ENCODE data around the gene CDC6. TPM values are rescaled to one million over a fixed set of nuclear protein-coding genes. Genes with fewer than 3 reads are reported as not detected.

CDC6 gene
- total and polyA plus RNA-seq, 2 donors (not counting 3 experiments of a cell fraction or from before 2014, with no cell fraction given) = 15.5 to 55.2 TPM

GRCh38 chr17:40247926-40248495 is 39.7 kb upstream of the CDC6 start:
- no peaks in the 10 kb centered on the region for H3K9me3 ChIP-seq (replicated peaks; ENCODE audit: control insufficient read depth, insufficient read depth, low read length)
- no peak overlapping the region for H3K4me3 ChIP-seq (replicated peaks in 1 of 3; ENCODE audit: insufficient read depth in 1 of 3, low read depth in 1 of 3, low read length in 3 of 3)
- peaks cover 2% of the 10 kb centered on the region for H4K20me1 ChIP-seq (replicated peaks; ENCODE audit: control insufficient read depth, extremely low read depth, insufficient read depth, low read length)
- CTCF ChIA-PET = interaction anchor here (0.6 to 0.7 kb wide), 2 partner anchors 23 to 44 kb away, joined by 3 read pairs; no protein-coding TSS in a partner anchor
- dilution Hi-C loops (cut with MboI; ENCODE audit: extremely low pct_ligation_motif_present, low sequenced_read_pairs) (no loop called here), intact Hi-C loops (cut with micrococcal nuclease) (no loop called here)
- H3K27ac ChIP-seq (ENCODE audit: insufficient read depth, low read depth, low read length) = no peak overlapping the region
- H3K36me3 ChIP-seq (ENCODE audit: control insufficient read depth in 2 of 2, extremely low read depth in 1 of 2, insufficient read depth in 2 of 2, low read length in 2 of 2) = no peaks in the 10 kb centered on the region
- no peak for DNase-seq (ENCODE audit: low read depth, low spot score)
- TF ChIP-seq POLR2A (IDR thresholded peaks at IDR 0.05; ENCODE audit: low read depth, low read length) (no peak), MYC (IDR thresholded peaks at IDR 0.05; ENCODE audit: low read depth, low read length) (no peak), POLR2AphosphoS5 (IDR thresholded peaks at IDR 0.05; ENCODE audit: insufficient read depth, low read depth, low read length) (no peak), EZH2 (IDR thresholded peaks at IDR 0.05; ENCODE audit: borderline replicate concordance, low read depth, low read length, severe bottlenecking) (no peak)
- H3K4me1 ChIP-seq (ENCODE audit: control insufficient read depth, extremely low read depth, insufficient read depth, low read length) = peaks cover 8% of the 10 kb centered on the region
- BruUV-seq (replicated peaks) = no TSS peak
- H3K27me3 ChIP-seq (ENCODE audit: control insufficient read depth in 2 of 2, insufficient read depth in 2 of 2, low read length in 2 of 2) = no peaks in the 10 kb centered on the region
- H3K4me2 ChIP-seq (ENCODE audit: insufficient read depth, low read length) = no peak overlapping the region
- no peak for FAIRE-seq
- H3K9me1 ChIP-seq (replicated peaks; ENCODE audit: control insufficient read depth, extremely low read depth, insufficient read depth, low read length) = no peaks in the 10 kb centered on the region
- H3K79me2 ChIP-seq (ENCODE audit: control insufficient read depth, insufficient read depth, low read length) = peaks cover 53% of the 10 kb centered on the region
- H2AFZ ChIP-seq (ENCODE audit: low read depth, low read length) = no peak overlapping the region
- no peak overlapping the region for H3K9ac ChIP-seq (replicated peaks; ENCODE audit: extremely low read depth, insufficient read depth, low read length)
- POLR2A ChIA-PET = no interaction called here

- ChIA-PET CTCF (no interaction called here), POLR2A (no interaction called here)
- no peak for FAIRE-seq
- no peaks in the 10 kb centered on the region for H3K27me3 ChIP-seq (ENCODE audit: control insufficient read depth in 2 of 2, insufficient read depth in 2 of 2, low read length in 2 of 2)
- BruUV-seq (replicated peaks) = no TSS peak
- no peaks in the 10 kb centered on the region for H3K36me3 ChIP-seq (ENCODE audit: control insufficient read depth in 2 of 2, extremely low read depth in 1 of 2, insufficient read depth in 2 of 2, low read length in 2 of 2)
- no peak overlapping the region for H3K9ac ChIP-seq (replicated peaks; ENCODE audit: extremely low read depth, insufficient read depth, low read length)
- no peak overlapping the region for H2AFZ ChIP-seq (ENCODE audit: low read depth, low read length)
- dilution Hi-C loops (cut with MboI; ENCODE audit: extremely low pct_ligation_motif_present, low sequenced_read_pairs) (no loop called here), intact Hi-C loops (cut with micrococcal nuclease) (no loop called here)
- H3K4me1 ChIP-seq (ENCODE audit: control insufficient read depth, extremely low read depth, insufficient read depth, low read length) = peaks cover 8% of the 10 kb centered on the region
- DNase-seq (ENCODE audit: low read depth, low spot score) = no peak
- H4K20me1 ChIP-seq (replicated peaks; ENCODE audit: control insufficient read depth, extremely low read depth, insufficient read depth, low read length) = peaks cover 2% of the 10 kb centered on the region
- H3K27ac ChIP-seq (ENCODE audit: insufficient read depth, low read depth, low read length) = no peak overlapping the region
- H3K79me2 ChIP-seq (ENCODE audit: control insufficient read depth, insufficient read depth, low read length) = peaks cover 52% of the 10 kb centered on the region
- TF ChIP-seq FOS (IDR thresholded peaks at IDR 0.05; ENCODE audit: borderline replicate concordance, insufficient read depth, low read length) (no peak), EZH2 (IDR thresholded peaks at IDR 0.05; ENCODE audit: borderline replicate concordance, low read depth, low read length, severe bottlenecking) (no peak), GATA2 (IDR thresholded peaks at IDR 0.05; ENCODE audit: insufficient read depth, insufficient read length, low read depth, low read length) (no peak), CTCF (IDR thresholded peaks at IDR 0.05; ENCODE audit: extremely low read depth in 1 of 2, insufficient read depth in 1 of 2, low read depth in 1 of 2, low read length in 2 of 2) (no peak), MYC (IDR thresholded peaks at IDR 0.05; ENCODE audit: low read depth, low read length) (no peak), POLR2AphosphoS5 (IDR thresholded peaks at IDR 0.05; ENCODE audit: insufficient read depth, low read depth, low read length) (no peak), POLR2A (IDR thresholded peaks at IDR 0.05; ENCODE audit: low read depth, low read length) (no peak), JUN (IDR thresholded peaks at IDR 0.05; ENCODE audit: borderline replicate concordance, insufficient read depth, insufficient read length, low read depth) (no peak), MAX (IDR thresholded peaks at IDR 0.05; ENCODE audit: insufficient read depth, insufficient read length) (no peak)
- H3K4me3 ChIP-seq (replicated peaks in 1 of 3; ENCODE audit: insufficient read depth in 1 of 3, low read depth in 1 of 3, low read length in 3 of 3) = no peak overlapping the region
- H3K9me3 ChIP-seq (replicated peaks; ENCODE audit: control insufficient read depth, insufficient read depth, low read length) = no peaks in the 10 kb centered on the region
- no peak overlapping the region for H3K4me2 ChIP-seq (ENCODE audit: insufficient read depth, low read length)
- H3K9me1 ChIP-seq (replicated peaks; ENCODE audit: control insufficient read depth, extremely low read depth, insufficient read depth, low read length) = no peaks in the 10 kb centered on the region
Measured at GRCh38 chr17:40248507-40248906, 39.2 kb upstream of the CDC6 start.

All from endothelial cell of umbilical vein (primary cell).